DND-41 (cell line): ENCODE results near the gene NXPH4.
A peak's percentile ranks its signal among the peaks of the same experiment; 100 is the strongest.

Source experiments
- ATAC-seq: fragments of 200-7000 bp; cut with Tn5 transposase; 3 replicates; pipeline ENCODE4 v1.9.1; 2021; ENCODE audit warnings: low read depth; ENCODE audit not compliant: insufficient read depth
- DNase-seq: peaks from one replicate; pipeline ENCODE4 v3.0.0-alpha.2; 2020
- H2AFZ ChIP-seq: 2 replicates; pipeline ENCODE4 v1.6.0; 2012; ENCODE audit warnings: low read depth, low read length
- H3K27ac ChIP-seq: 2 replicates; pipeline ENCODE4 v1.5.1; 2012; ENCODE audit warnings: low read length, inconsistent platforms
- H3K27me3 ChIP-seq: fragments of 200-600 bp; sonication (generic); 2 replicates; pipeline ENCODE4 v1.6.0; 2012; ENCODE audit warnings: low read length, mild to moderate bottlenecking, inconsistent platforms; ENCODE audit not compliant: insufficient read depth, poor library complexity
- H3K36me3 ChIP-seq: 2 replicates; pipeline ENCODE4 v1.5.1; 2012; ENCODE audit warnings: low read length, inconsistent platforms; ENCODE audit not compliant: insufficient read depth
- H3K4me1 ChIP-seq: 2 replicates; pipeline ENCODE4 v1.5.1; 2012; ENCODE audit warnings: mild to moderate bottlenecking, low read length; ENCODE audit not compliant: insufficient read depth
- H3K4me2 ChIP-seq: 2 replicates; pipeline ENCODE4 v1.6.0; 2012; ENCODE audit warnings: mild to moderate bottlenecking, moderate library complexity, low read length, inconsistent platforms; ENCODE audit not compliant: insufficient read depth
- H3K4me3 ChIP-seq, 2 experiments: fragments of 200-600 bp in 1 of 2; shearing (Covaris generic) in 1 of 2; 2 replicates each; pipeline ENCODE4 v1.5.1; 2012 to 2016; ENCODE audit warnings: inconsistent platforms in 2 of 2, low read length in 2 of 2, mild to moderate bottlenecking in 2 of 2, low read depth in 1 of 2, moderate library complexity in 1 of 2
- H3K79me2 ChIP-seq: 2 replicates; pipeline ENCODE4 v1.6.0; 2012; ENCODE audit warnings: low read length, inconsistent platforms; ENCODE audit not compliant: insufficient read depth
- H3K9ac ChIP-seq: 2 replicates; pipeline ENCODE4 v1.6.0; 2012; ENCODE audit warnings: low read depth, mild to moderate bottlenecking, inconsistent platforms, low read length, moderate library complexity
- H3K9me3 ChIP-seq: 2 replicates; pipeline ENCODE4 v1.5.1; 2012; ENCODE audit warnings: low read length, moderate library complexity, mild to moderate bottlenecking, inconsistent platforms; ENCODE audit not compliant: insufficient read depth, severe bottlenecking
- H4K20me1 ChIP-seq: 2 replicates; pipeline ENCODE4 v1.6.0; 2012; ENCODE audit warnings: low read length; ENCODE audit not compliant: insufficient read depth
- EZH2 ChIP-seq: IDR thresholded peaks from 3 replicates; pipeline ENCODE4 v1.6.1; 2012; ENCODE audit warnings: borderline replicate concordance, low read depth, mild to moderate bottlenecking, moderate library complexity, low read length, inconsistent platforms; ENCODE audit not compliant: severe bottlenecking
- TF ChIP-seq, protein P1 (sequence below): IDR thresholded peaks from 2 replicates; pipeline ENCODE4 v1.5.1; 2012; ENCODE audit warnings: borderline replicate concordance, low read length, moderate library complexity, mild to moderate bottlenecking; ENCODE audit not compliant: poor library complexity, severe bottlenecking; ENCODE audit errors: extremely low read depth

NXPH4 gene

DNA sequence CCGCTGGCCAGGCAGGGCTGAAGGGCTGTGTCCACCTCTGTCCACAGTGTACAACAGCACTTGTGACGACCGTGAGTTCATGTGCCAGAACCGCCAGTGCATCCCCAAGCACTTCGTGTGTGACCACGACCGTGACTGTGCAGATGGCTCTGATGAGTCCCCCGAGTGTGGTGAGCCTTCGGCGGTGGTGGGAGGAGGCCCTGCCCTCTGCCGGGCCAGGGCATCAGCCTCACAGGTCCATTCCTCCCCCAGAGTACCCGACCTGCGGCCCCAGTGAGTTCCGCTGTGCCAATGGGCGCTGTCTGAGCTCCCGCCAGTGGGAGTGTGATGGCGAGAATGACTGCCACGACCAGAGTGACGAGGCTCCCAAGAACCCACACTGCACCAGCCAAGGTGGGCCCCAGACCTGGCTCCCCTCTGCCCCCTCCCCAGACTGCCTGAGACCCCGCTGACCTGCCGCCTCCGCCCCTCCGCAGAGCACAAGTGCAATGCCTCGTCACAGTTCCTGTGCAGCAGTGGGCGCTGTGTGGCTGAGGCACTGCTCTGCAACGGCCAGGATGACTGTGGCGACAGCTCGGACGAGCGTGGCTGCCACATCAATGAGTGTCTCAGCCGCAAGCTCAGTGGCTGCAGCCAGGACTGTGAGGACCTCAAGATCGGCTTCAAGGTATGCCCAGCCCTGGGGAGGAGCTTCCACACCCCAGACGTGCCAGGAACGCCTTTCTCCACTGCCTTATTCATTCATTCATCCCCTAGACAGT lies 20.8 kb upstream of the NXPH4 start:
- DNase-seq (no peak), ATAC-seq (no peak)
- H3K27me3 ChIP-seq = no peaks in the 10 kb centered on the region
- no peaks in the 10 kb centered on the region for H3K4me1 ChIP-seq
- H3K4me2 ChIP-seq = no peak overlapping the region
- H3K27ac ChIP-seq = no peak overlapping the region
- H4K20me1 ChIP-seq = no peaks in the 10 kb centered on the region; the same call in 1 of the 2 replicates
- no peaks in the 10 kb centered on the region for H3K9me3 ChIP-seq
- H3K9ac ChIP-seq = no peak overlapping the region
- no peak overlapping the region for H3K4me3 ChIP-seq
- H3K79me2 ChIP-seq = no peaks in the 10 kb centered on the region
- TF ChIP-seq, protein P1, sequence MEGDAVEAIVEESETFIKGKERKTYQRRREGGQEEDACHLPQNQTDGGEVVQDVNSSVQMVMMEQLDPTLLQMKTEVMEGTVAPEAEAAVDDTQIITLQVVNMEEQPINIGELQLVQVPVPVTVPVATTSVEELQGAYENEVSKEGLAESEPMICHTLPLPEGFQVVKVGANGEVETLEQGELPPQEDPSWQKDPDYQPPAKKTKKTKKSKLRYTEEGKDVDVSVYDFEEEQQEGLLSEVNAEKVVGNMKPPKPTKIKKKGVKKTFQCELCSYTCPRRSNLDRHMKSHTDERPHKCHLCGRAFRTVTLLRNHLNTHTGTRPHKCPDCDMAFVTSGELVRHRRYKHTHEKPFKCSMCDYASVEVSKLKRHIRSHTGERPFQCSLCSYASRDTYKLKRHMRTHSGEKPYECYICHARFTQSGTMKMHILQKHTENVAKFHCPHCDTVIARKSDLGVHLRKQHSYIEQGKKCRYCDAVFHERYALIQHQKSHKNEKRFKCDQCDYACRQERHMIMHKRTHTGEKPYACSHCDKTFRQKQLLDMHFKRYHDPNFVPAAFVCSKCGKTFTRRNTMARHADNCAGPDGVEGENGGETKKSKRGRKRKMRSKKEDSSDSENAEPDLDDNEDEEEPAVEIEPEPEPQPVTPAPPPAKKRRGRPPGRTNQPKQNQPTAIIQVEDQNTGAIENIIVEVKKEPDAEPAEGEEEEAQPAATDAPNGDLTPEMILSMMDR = peak; percentile 7
- no peak for TF ChIP-seq EZH2
- H2AFZ ChIP-seq = no peak overlapping the region
- no peaks in the 10 kb centered on the region for H3K36me3 ChIP-seq

DNA sequence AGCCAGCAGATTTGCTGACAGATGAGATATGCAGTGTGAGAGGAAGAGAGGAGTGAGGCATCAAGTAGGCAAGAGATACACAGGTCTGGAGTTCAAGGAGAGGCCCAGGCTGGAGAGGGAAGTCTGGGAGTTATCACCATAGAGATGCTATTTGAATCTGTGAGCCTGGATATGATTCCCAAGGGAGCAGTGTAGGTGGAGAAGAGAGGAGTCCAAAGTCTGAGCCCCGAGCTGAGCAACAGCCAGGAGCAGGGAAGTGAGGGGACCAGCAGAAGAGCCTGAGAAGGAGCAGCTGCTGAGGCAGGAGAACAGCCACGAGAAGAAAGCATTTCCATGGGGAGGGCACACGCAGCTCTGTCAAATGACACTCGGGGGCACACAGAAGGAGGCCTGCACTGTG lies 20.2 kb upstream of the NXPH4 start:
- Histone ChIP-seq H3K4me1 (no peaks in the 10 kb centered on the region), H3K9me3 (no peaks in the 10 kb centered on the region), H3K4me3 (no peak overlapping the region), H3K4me2 (no peak overlapping the region), H3K79me2 (no peaks in the 10 kb centered on the region), H2AFZ (no peak overlapping the region), H3K9ac (no peak overlapping the region), H3K36me3 (no peaks in the 10 kb centered on the region), H3K27ac (no peak overlapping the region), H3K27me3 (no peaks in the 10 kb centered on the region), H4K20me1 (no peaks in the 10 kb centered on the region; the same call in 1 of the 2 replicates)
- DNase-seq (no peak), ATAC-seq (no peak)
- TF ChIP-seq EZH2 = no peak
- TF ChIP-seq, protein P1 = no peak

DNA sequence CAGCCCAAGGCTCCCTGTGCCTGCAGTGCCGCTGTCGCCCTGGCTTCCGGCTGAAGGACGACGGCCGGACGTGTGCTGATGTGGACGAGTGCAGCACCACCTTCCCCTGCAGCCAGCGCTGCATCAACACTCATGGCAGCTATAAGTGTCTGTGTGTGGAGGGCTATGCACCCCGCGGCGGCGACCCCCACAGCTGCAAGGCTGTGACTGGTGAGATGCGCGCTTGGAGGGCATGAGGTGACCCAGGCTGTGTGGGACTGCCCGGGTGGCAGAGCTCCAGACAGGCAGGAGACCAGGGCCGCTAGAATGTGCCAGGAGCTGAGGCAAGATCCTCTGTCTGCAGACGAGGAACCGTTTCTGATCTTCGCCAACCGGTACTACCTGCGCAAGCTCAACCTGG lies 19.6 kb upstream of the NXPH4 start:
- Histone ChIP-seq H3K9me3 (no peaks in the 10 kb centered on the region), H3K27ac (no peak overlapping the region), H3K79me2 (no peaks in the 10 kb centered on the region), H3K4me2 (no peak overlapping the region), H3K4me3 (no peak overlapping the region), H3K27me3 (no peaks in the 10 kb centered on the region), H3K9ac (no peak overlapping the region), H2AFZ (no peak overlapping the region), H3K36me3 (no peaks in the 10 kb centered on the region), H3K4me1 (no peaks in the 10 kb centered on the region), H4K20me1 (no peaks in the 10 kb centered on the region; the same call in 1 of the 2 replicates)
- ATAC-seq = no peak
- no peak for DNase-seq
- no peak for TF ChIP-seq EZH2
- TF ChIP-seq, protein P1 = no peak
